Neuronal stem cell (in vitro differentiated cells): Measurements from ENCODE around the gene REV3L.

Experiments
- DNase-seq: peaks from one replicate; pipeline ENCODE4 v3.0.0-alpha.2; 2013; ENCODE audit warnings: low spot score
- H2AFZ ChIP-seq: one replicate; pipeline ENCODE4 v1.6.1; 2013; ENCODE audit warnings: mild to moderate bottlenecking, low read length, inconsistent platforms
- H2AK5ac ChIP-seq: 2 replicates; pipeline ENCODE4 v1.6.1; 2013; ENCODE audit warnings: low read depth, mild to moderate bottlenecking, inconsistent platforms, low read length, moderate library complexity, mixed read lengths
- H2BK120ac ChIP-seq: 2 replicates; pipeline ENCODE4 v1.6.1; 2013; ENCODE audit warnings: low read depth, mild to moderate bottlenecking, inconsistent platforms, low read length, moderate library complexity, mixed read lengths
- H2BK12ac ChIP-seq: one replicate; pipeline ENCODE4 v1.6.1; 2013; ENCODE audit warnings: low read length, inconsistent platforms
- H2BK15ac ChIP-seq: 2 replicates; pipeline ENCODE4 v1.6.1; 2013; ENCODE audit warnings: mild to moderate bottlenecking, low read length, inconsistent platforms, mixed read lengths
- H2BK5ac ChIP-seq: one replicate; pipeline ENCODE4 v1.6.1; 2013; ENCODE audit warnings: inconsistent platforms, mild to moderate bottlenecking, low read length, moderate library complexity
- H3K14ac ChIP-seq: one replicate; pipeline ENCODE4 v1.6.1; 2013; ENCODE audit warnings: low read length, inconsistent platforms
- H3K18ac ChIP-seq: 2 replicates; pipeline ENCODE4 v1.6.1; 2013; ENCODE audit warnings: low read length, inconsistent platforms
- H3K23ac ChIP-seq: 2 replicates; pipeline ENCODE4 v1.6.1; 2013; ENCODE audit warnings: low read depth, mild to moderate bottlenecking, mixed read lengths, low read length, inconsistent platforms; ENCODE audit not compliant: poor library complexity
- H3K27ac ChIP-seq: replicated peaks from 3 replicates; pipeline ENCODE4 v1.5.1; 2013; ENCODE audit warnings: low read length, inconsistent platforms
- H3K27me3 ChIP-seq, 3 experiments: 2 replicates each; pipeline ENCODE4 v1.6.1; 2013; ENCODE audit warnings: low read length in 3 of 3, mild to moderate bottlenecking in 2 of 3, inconsistent platforms in 1 of 3, low read depth in 1 of 3, mixed read lengths in 1 of 3, moderate library complexity in 1 of 3; ENCODE audit not compliant: control insufficient read depth in 3 of 3, insufficient read depth in 3 of 3
- H3K36me3 ChIP-seq, 2 donors: replicated peaks in 1 of 2; 2 replicates each; pipeline ENCODE4 v1.6.1; 2013; ENCODE audit warnings: low read length in 2 of 2; ENCODE audit not compliant: control insufficient read depth in 2 of 2, insufficient read depth in 2 of 2
- H3K4ac ChIP-seq: 2 replicates; pipeline ENCODE4 v1.6.1; 2013; ENCODE audit warnings: inconsistent platforms, mild to moderate bottlenecking, low read length, moderate library complexity
- H3K4me1 ChIP-seq, 2 donors: 1 replicate in 1 of 2; 2 replicates in 1 of 2; pipeline ENCODE4 v1.6.1; 2013; ENCODE audit warnings: low read length in 2 of 2, low read depth in 1 of 2; ENCODE audit not compliant: control insufficient read depth in 2 of 2, insufficient read depth in 1 of 2
- H3K4me2 ChIP-seq: one replicate; pipeline ENCODE4 v1.6.1; 2013; ENCODE audit warnings: mild to moderate bottlenecking, low read length, inconsistent platforms; ENCODE audit not compliant: insufficient read depth, poor library complexity, severe bottlenecking
- H3K4me3 ChIP-seq, 2 donors: 2 replicates each; pipeline ENCODE4 v1.5.1; 2013; ENCODE audit warnings: low read length in 2 of 2, mild to moderate bottlenecking in 2 of 2, inconsistent platforms in 1 of 2, moderate library complexity in 1 of 2
- H3K79me1 ChIP-seq: one replicate; pipeline ENCODE4 v1.6.1; 2013; ENCODE audit warnings: low read depth, mild to moderate bottlenecking, inconsistent platforms, low read length, moderate library complexity
- H3K9ac ChIP-seq: one replicate; pipeline ENCODE4 v1.6.1; 2013; ENCODE audit warnings: mild to moderate bottlenecking, low read depth, low read length, inconsistent platforms; ENCODE audit not compliant: poor library complexity
- H3K9me3 ChIP-seq, 2 donors: replicated peaks in 1 of 2; 2 replicates each; pipeline versions ENCODE3 to v1.6.1; 2013; ENCODE audit warnings: low read length in 2 of 2, mild to moderate bottlenecking in 2 of 2, inconsistent platforms in 1 of 2, low read depth in 1 of 2, mixed read lengths in 1 of 2, moderate library complexity in 1 of 2; ENCODE audit not compliant: control insufficient read depth in 2 of 2, insufficient read depth in 1 of 2
- H4K8ac ChIP-seq: one replicate; pipeline ENCODE4 v1.6.1; 2013; ENCODE audit warnings: low read depth, mild to moderate bottlenecking, inconsistent platforms, low read length, moderate library complexity
- H4K91ac ChIP-seq: one replicate; pipeline ENCODE4 v1.6.1; 2013; ENCODE audit warnings: low read length, low read depth, mild to moderate bottlenecking, inconsistent platforms; ENCODE audit not compliant: poor library complexity
- WGBS, 2 donors: extraction: QIAGEN DNeasy Blood & Tissue Kit; methylation state at CpG; one replicate each; pipeline ENCODE4 v1.1.7; 2013; ENCODE audit warnings: missing lambda C conversion rate in 2 of 2, mixed read lengths in 1 of 2; ENCODE audit not compliant: insufficient read length in 2 of 2, insufficient replicate concordance in 1 of 2; ENCODE audit errors: extremely low coverage in 2 of 2; 5-methylcytosine and 5-hydroxymethylcytosine counted together

Gene REV3L

GRCh38 chr6:111411046-111411445 lies 72.0 kb downstream of the REV3L start:
- no peak for DNase-seq
- H2AK5ac ChIP-seq, result no peak overlapping the region
- no peaks in the 10 kb centered on the region for H3K9me3 ChIP-seq
- no peak overlapping the region for H4K8ac ChIP-seq
- H2BK12ac ChIP-seq, result no peak overlapping the region
- no peak overlapping the region for H3K4me3 ChIP-seq
- H3K23ac ChIP-seq, result no peak overlapping the region
- H2BK5ac ChIP-seq, result no peak overlapping the region
- no peak overlapping the region for H3K18ac ChIP-seq
- no peaks in the 10 kb centered on the region for H3K4me1 ChIP-seq
- H2BK120ac ChIP-seq, result no peak overlapping the region
- H3K27ac ChIP-seq, result no peak overlapping the region
- H3K14ac ChIP-seq, result no peak overlapping the region
- H3K36me3 ChIP-seq, result peaks cover 0 to 99% of the 10 kb centered on the region in 2 donors
- H2BK15ac ChIP-seq, result no peak overlapping the region
- no peak overlapping the region for H4K91ac ChIP-seq
- H3K4ac ChIP-seq, result no peak overlapping the region
- no peak overlapping the region for H3K4me2 ChIP-seq
- no peak overlapping the region for H2AFZ ChIP-seq
- H3K9ac ChIP-seq, result no peak overlapping the region
- no CpG with 5 or more reads among the region's 4 CpGs for WGBS, 2 donors
- no peaks in the 10 kb centered on the region for H3K27me3 ChIP-seq
- no peaks in the 10 kb centered on the region for H3K79me1 ChIP-seq

DNA sequence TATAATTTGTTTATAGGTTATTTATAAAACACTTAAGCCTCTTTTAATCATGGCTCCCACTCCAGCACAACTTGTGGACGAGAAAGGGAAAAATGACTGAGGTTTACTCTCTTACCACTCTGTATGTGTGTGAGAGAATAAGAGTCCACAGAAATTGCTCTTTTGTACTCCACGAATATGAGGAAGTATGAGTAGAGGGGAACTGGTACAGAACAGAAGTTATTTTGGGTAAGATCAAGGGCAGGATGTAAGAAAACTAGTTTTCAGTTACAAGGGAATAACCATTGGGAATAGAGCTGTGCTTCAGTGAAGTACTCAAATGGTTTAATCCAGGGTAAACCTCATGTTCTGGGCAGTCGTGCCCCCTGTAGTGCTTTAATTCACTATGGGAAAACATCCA lies 72.6 kb downstream of the REV3L start:
- Histone ChIP-seq H2AFZ (no peak overlapping the region), H3K36me3 (peaks cover 0 to 98% of the 10 kb centered on the region in 2 donors), H3K23ac (no peak overlapping the region), H4K91ac (no peak overlapping the region), H3K4me1 (no peaks in the 10 kb centered on the region), H3K27me3 (no peaks in the 10 kb centered on the region), H2AK5ac (no peak overlapping the region), H3K4ac (no peak overlapping the region), H2BK5ac (no peak overlapping the region), H3K4me2 (no peak overlapping the region), H3K14ac (no peak overlapping the region), H3K4me3 (no peak overlapping the region), H3K79me1 (no peaks in the 10 kb centered on the region), H3K9me3 (no peaks in the 10 kb centered on the region), H4K8ac (no peak overlapping the region), H3K9ac (no peak overlapping the region), H3K18ac (no peak overlapping the region), H2BK15ac (no peak overlapping the region), H2BK12ac (no peak overlapping the region), H2BK120ac (no peak overlapping the region), H3K27ac (no peak overlapping the region)
- DNase-seq, result no peak
- no CpG with 5 or more reads among the region's 3 CpGs for WGBS, 2 donors

DNA sequence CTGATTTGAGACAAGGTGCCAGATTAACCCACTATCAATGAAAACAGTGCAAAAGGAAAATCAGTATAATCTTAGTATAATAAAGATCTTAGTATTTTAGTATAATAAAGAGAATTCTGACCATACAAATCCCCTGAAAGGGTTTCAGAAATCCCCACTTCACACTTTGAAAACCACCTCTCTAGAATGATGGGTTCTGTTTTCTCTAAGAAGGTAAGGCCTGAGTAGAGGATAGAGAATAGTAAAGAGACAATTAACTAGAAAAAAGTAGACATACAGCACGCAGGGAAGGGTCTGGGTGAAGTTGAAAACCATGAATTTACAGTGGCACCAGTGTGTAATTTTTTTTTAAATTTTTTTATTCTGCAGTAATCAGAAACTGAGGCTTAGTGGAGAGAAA lies 73.6 kb downstream of the REV3L start:
- Histone ChIP-seq H2AK5ac (no peak overlapping the region), H3K79me1 (no peaks in the 10 kb centered on the region), H2BK12ac (no peak overlapping the region), H4K8ac (no peak overlapping the region), H2BK15ac (no peak overlapping the region), H3K4me1 (no peaks in the 10 kb centered on the region), H3K23ac (no peak overlapping the region), H3K27me3 (no peaks in the 10 kb centered on the region), H3K14ac (no peak overlapping the region), H2AFZ (no peak overlapping the region), H4K91ac (no peak overlapping the region), H3K4ac (no peak overlapping the region), H3K36me3 (peaks cover 2 to 98% of the 10 kb centered on the region in 2 donors), H3K4me2 (no peak overlapping the region), H3K27ac (no peak overlapping the region), H3K9ac (no peak overlapping the region), H2BK120ac (no peak overlapping the region), H3K4me3 (no peak overlapping the region), H3K9me3 (peaks cover 2 to 9% of the 10 kb centered on the region in 2 donors), H2BK5ac (no peak overlapping the region), H3K18ac (no peak overlapping the region)
- no peak for DNase-seq
- no CpG with 5 or more reads among the region's 1 CpG for WGBS, 2 donors

- H4K8ac ChIP-seq, result no peak overlapping the region
- H3K27me3 ChIP-seq, result no peaks in the 10 kb centered on the region
- H3K36me3 ChIP-seq, result peaks cover 5 to 98% of the 10 kb centered on the region in 2 donors
Measured at GRCh38 chr6:111407686-111408085, 75.3 kb downstream of the REV3L start.

More at GRCh38 chr6:111407686-111408085, 75.3 kb downstream of the REV3L start:
- Histone ChIP-seq H3K9me3 (peaks cover 5 to 18% of the 10 kb centered on the region in 2 donors), H3K18ac (no peak overlapping the region), H2BK120ac (no peak overlapping the region), H3K4me1 (no peaks in the 10 kb centered on the region), H3K4ac (no peak overlapping the region), H2AFZ (no peak overlapping the region), H4K91ac (no peak overlapping the region), H3K4me3 (no peak overlapping the region), H3K27ac (no peak overlapping the region), H2AK5ac (no peak overlapping the region), H3K79me1 (no peaks in the 10 kb centered on the region), H3K4me2 (no peak overlapping the region), H2BK15ac (no peak overlapping the region), H3K23ac (no peak overlapping the region), H2BK12ac (no peak overlapping the region), H3K14ac (no peak overlapping the region), H2BK5ac (no peak overlapping the region), H3K9ac (no peak overlapping the region)
- no peak for DNase-seq
- WGBS, 2 donors, result 100% methylated on average over 1 of the region's 4 CpGs; no CpG with 5 or more reads in 1 of the 2 donors
